GM12878 (cell line): ENCODE measurements around the gene MEGF11. TPM values are rescaled to one million over a fixed set of nuclear protein-coding genes. Genes with fewer than 3 reads are reported as not detected.

ENCODE experiments used
- ATF7 ChIP-seq: fragments of 450-650 bp; IDR thresholded peaks from 2 replicates; pipeline ENCODE4 v1.6.1; 2016; ENCODE audit warnings: low read depth, mild to moderate bottlenecking
- BMI1 ChIP-seq: fragments of 450-650 bp; IDR thresholded peaks from 2 replicates; pipeline ENCODE4 v1.6.1; 2016; ENCODE audit warnings: mild to moderate bottlenecking, moderate library complexity, borderline replicate concordance
- GABPA ChIP-seq: IDR thresholded peaks from 2 replicates; pipeline ENCODE4 v1.6.1; 2014; ENCODE audit warnings: antibody characterized with exemption, low read depth, mild to moderate bottlenecking, inconsistent platforms
- JUND ChIP-seq: IDR thresholded peaks from 2 replicates; pipeline ENCODE4 v1.6.1; 2012; ENCODE audit warnings: low read depth, mild to moderate bottlenecking, low read length, improper control_type of control experiment, moderate library complexity
- NBN ChIP-seq: fragments of 450-650 bp; IDR thresholded peaks from 2 replicates; pipeline ENCODE4 v1.6.1; 2016
- NFXL1 ChIP-seq: fragments of 450-650 bp; IDR thresholded peaks from 2 replicates; pipeline ENCODE4 v1.6.1; 2017; ENCODE audit warnings: antibody characterized with exemption, mild to moderate bottlenecking, borderline replicate concordance
- RAD51 ChIP-seq: fragments of 450-650 bp; IDR thresholded peaks from 2 replicates; pipeline ENCODE4 v1.6.1; 2016; ENCODE audit warnings: moderate library complexity, mild to moderate bottlenecking, inconsistent platforms
- polyA plus RNA-seq, 11 experiments: library from polyadenylated mRNA; depleted of rRNA in 4 of 11; unstranded in 6 of 11; stranded (reverse) in 5 of 11; fragments of >200 nt; fragmentation: Nextera tagmentation in 4 of 11; fragmentation: Illumina TruSeq in 1 of 11; extraction: Ambion mirVana in 4 of 11; extraction: Trizol in 1 of 11; gene quantifications; 1 replicate in 1 of 11; 2 replicates in 10 of 11; pipeline versions ENCODE4 v1.2.1 to v1.2.3, GENCODE V29; 2011 to 2016; ENCODE audit warnings: inconsistent platforms in 2 of 11, missing spikeins in 2 of 11, low read depth in 1 of 11
- total RNA-seq, 4 experiments: library from RNA; depleted of rRNA in 3 of 4; stranded (reverse); fragments of >200 nt in 3 of 4; fragmentation: Illumina TruSeq in 1 of 4; extraction: Trizol in 1 of 4; gene quantifications; 2 replicates each; pipeline versions ENCODE4 v1.2.1 to v1.2.3, GENCODE V29; 2013 to 2021
- TF ChIP-seq, protein P1 (sequence below): fragments of 450-650 bp; IDR thresholded peaks from 2 replicates; pipeline ENCODE4 v1.6.1; 2016; ENCODE audit warnings: mild to moderate bottlenecking, moderate library complexity, borderline replicate concordance
- TF ChIP-seq, protein P2 (sequence below): IDR thresholded peaks from 2 replicates; pipeline ENCODE4 v1.6.1; 2011; ENCODE audit warnings: borderline replicate concordance, low read depth, mild to moderate bottlenecking, moderate library complexity, low read length; ENCODE audit not compliant: insufficient read depth, poor library complexity, severe bottlenecking

Gene MEGF11
- total and polyA plus RNA-seq, 10 of the 15 experiments (the other 5 are each of a cell fraction or from before 2014, with no cell fraction given): 0.03 to 1.7 (median 0.49) TPM

DNA sequence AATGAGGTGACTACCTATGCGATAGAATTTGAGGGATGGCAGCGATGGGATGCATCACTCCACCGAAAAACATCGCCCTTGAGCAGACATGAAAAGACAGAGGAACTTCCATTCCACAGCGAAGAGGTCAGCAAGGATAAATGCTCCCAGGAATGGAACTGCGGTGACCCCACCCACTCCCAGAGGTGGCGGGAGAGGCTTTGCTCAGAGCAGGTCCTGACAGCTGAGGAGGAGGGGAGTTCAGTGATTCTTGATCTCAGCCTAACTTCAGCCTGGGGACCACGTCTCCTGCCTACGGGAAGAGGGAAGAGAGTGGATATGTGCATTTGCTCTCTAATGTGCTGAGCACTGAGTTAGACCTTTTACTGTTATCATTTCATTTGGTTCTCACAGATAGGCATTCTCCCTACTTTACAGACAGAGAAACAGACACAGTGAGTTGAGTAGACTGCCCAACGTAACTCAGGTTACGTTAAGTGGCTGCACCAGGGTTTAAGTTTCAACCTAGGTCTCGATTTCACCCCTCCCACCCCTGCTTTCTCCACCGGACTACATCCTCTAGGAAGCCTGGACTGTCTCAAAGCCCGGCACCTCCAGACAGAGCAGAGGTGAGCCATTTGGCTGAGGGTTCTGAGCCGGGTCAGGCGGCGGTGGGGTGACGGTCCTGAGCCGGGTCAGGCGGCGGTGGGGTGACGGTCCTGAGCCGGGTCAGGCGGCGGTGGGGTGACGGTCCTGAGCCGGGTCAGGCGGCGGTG lies 214.3 kb downstream of the MEGF11 start (continued):
- TF ChIP-seq, protein P1, sequence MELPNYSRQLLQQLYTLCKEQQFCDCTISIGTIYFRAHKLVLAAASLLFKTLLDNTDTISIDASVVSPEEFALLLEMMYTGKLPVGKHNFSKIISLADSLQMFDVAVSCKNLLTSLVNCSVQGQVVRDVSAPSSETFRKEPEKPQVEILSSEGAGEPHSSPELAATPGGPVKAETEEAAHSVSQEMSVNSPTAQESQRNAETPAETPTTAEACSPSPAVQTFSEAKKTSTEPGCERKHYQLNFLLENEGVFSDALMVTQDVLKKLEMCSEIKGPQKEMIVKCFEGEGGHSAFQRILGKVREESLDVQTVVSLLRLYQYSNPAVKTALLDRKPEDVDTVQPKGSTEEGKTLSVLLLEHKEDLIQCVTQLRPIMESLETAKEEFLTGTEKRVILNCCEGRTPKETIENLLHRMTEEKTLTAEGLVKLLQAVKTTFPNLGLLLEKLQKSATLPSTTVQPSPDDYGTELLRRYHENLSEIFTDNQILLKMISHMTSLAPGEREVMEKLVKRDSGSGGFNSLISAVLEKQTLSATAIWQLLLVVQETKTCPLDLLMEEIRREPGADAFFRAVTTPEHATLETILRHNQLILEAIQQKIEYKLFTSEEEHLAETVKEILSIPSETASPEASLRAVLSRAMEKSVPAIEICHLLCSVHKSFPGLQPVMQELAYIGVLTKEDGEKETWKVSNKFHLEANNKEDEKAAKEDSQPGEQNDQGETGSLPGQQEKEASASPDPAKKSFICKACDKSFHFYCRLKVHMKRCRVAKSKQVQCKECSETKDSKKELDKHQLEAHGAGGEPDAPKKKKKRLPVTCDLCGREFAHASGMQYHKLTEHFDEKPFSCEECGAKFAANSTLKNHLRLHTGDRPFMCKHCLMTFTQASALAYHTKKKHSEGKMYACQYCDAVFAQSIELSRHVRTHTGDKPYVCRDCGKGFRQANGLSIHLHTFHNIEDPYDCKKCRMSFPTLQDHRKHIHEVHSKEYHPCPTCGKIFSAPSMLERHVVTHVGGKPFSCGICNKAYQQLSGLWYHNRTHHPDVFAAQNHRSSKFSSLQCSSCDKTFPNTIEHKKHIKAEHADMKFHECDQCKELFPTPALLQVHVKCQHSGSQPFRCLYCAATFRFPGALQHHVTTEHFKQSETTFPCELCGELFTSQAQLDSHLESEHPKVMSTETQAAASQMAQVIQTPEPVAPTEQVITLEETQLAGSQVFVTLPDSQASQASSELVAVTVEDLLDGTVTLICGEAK: no peak
- TF ChIP-seq ATF7: no peak
- TF ChIP-seq, protein P2, sequence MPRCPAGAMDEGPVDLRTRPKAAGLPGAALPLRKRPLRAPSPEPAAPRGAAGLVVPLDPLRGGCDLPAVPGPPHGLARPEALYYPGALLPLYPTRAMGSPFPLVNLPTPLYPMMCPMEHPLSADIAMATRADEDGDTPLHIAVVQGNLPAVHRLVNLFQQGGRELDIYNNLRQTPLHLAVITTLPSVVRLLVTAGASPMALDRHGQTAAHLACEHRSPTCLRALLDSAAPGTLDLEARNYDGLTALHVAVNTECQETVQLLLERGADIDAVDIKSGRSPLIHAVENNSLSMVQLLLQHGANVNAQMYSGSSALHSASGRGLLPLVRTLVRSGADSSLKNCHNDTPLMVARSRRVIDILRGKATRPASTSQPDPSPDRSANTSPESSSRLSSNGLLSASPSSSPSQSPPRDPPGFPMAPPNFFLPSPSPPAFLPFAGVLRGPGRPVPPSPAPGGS: no peak
- TF ChIP-seq GABPA: no peak
- no peak for TF ChIP-seq BMI1
- no peak for TF ChIP-seq NBN
- no peak for TF ChIP-seq NFXL1
- TF ChIP-seq RAD51: no peak
- no peak for TF ChIP-seq JUND
